NCI-H748 treated with DMSO at 0.1 percent for 48 hours (cell line): ENCODE results near the gene PGA3.
A peak's percentile ranks its signal among the peaks of the same experiment; 100 is the strongest.
"Not testable (repeated sequence)": the region's sequence is repeated elsewhere in the genome, so short reads cannot be mapped to it uniquely, and the experiment has no call there.

Experiments used
- DNase-seq: peaks from one replicate; lab custom pipeline; 2025; lab: John Stamatoyannopoulos, UW

PGA3 gene

DNA sequence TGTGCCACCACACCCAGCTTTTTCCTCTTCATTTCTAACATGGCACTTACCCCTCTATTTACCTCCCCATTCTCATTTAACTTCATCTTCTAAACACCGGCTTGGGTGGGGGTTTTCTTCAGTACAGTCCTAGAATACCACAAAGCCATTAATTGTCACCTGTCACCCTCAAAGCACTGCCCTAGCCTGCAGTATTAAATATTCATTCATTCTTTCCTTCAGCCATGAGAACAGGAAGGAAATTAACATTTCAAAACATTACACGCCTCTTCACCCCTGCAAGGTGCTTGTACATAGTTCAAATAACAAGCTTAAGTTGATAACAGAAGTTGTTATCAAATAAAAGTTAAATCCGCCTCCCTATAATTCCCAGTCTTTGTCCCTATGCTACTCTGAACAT lies 31.4 kb upstream of the PGA3 start:
- DNase-seq, result no peak

DNA sequence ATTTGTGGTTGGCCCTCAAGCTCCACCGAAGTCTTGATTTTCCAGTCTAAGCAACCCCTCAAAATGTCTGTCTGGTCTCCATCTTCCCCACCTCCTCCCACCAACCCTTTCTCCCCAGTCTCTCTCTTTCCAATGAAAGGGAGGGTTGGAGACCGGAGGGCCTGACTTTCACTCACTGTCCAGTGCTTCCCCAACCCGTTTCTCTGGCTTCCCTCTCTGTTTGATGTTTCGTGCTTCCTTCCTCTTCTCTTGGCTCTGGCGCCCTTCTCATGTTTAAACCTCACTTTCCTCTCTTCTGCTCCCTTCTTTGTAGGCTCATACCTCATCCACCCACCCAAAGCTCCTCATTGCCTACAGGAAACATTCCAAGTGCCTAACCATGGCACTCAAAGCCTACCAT lies 31.0 kb upstream of the PGA3 start:
- no peak for DNase-seq

DNA sequence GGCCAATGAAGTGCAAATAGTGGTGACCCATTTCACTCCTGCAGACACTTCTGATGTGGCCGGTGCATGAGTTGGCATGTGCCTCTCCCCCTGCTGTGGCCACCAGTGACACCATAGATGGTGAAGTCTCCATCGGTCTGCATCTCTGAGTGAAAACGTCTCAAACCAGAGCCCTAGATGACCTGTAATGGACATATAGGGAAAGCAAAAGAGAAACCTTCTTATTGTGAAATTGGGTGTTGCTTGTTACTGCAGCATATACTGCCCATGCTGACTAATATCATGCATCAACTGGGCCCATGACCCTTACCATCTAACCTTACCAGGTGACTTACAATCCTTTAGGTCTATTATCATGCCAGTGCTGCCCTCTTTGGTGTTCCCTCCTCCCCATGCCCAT lies 30.4 kb upstream of the PGA3 start:
- no peak for DNase-seq

DNA sequence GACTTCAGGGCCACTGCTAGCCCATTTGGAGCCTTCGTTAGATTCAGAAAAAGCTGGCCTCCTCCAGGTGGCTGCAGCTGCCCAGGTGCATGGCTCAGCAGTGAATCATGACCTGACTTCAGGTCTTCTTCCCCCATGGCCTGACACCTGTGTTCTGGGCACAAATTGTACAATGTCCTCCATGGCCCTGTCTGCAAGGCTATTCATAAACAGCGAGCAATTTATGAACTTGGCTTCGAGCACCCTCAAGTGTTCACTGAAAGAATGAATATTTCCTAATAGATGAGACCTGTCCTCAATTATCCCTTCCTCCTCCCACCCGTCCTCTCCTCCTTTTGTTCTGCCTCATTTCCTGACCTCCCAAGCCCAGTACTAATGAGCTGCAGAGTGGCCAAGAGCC lies 29.9 kb upstream of the PGA3 start:
- DNase-seq, result peak; percentile 8

DNA sequence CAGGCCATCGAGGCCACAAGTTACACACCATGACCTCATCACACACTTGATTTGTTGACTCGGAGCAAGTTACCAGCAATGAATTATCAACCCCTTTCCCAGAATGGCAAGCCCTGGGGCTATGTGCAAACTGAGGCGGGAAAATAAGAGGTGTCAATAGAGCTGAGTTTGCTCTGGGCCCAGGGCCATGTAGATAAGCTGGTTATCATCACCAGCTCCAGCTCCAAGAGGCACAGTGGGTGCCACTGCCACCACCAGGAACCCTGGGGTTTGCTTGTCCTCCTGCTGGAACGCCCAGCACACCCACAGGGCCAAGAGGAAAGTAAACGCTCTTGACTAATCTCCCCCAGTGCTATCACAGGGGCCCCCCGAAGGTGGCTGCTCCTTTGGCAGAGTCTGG lies 29.0 kb upstream of the PGA3 start:
- no peak for DNase-seq

DNA sequence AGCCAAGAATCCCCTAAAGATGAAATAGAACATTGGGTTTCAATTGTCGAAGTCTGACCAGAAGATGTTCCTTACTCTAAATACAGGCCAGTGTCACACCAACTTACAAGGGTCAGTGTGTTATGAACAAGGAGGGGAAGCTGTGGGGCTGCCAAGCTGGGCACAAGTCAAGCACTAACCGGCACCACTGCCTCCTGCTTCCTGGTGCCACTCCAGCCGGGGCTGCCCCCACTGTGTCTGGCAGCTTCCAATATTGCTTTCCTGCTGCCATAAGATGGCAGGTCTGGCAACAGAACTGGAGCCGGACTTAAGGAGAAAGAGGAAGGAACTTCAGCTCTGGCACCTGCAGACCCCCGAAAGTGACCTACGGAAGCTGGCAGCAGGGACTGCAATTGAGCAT lies 28.4 kb upstream of the PGA3 start:
- DNase-seq, result no peak

DNA sequence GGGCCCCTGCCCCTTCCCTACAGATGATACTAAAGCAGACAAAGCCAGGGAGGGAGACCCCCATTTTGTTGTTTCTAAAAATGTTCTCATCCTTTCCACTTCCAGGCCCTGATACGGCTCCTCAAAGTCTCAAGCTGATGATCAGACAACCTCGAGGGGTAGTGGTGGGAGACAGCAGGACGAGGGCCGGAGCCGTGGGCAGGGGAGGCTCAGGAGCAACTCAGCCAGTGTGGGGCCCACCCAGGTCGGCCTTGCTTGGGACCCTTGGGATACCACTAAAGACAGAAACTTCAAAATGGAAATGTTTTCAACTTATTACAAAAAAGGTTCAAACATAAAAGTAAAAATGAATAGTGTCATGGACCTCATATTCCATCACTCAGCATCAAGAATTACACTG lies 26.9 kb upstream of the PGA3 start:
- DNase-seq, result no peak

DNA sequence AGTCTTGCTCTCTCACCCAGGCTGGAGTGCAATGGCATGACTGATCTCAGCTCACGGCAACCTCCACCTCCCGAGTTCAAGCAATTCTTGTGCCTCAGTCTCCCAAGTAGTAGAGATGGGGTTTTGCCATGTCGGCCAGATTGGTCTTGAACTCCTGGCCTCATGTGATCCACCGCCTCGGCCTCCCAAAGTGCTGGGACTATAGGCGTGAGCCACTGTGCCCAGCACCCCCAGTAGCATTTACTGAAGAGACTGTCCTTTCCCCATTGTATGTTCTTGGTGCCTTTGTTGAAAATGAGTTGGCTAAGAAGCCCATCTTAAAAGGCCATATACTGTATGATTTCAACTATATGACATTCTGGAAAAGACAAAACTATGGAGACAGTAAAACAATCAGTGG lies 23.1 kb upstream of the PGA3 start:
- DNase-seq, result not testable (repeated sequence)

DNA sequence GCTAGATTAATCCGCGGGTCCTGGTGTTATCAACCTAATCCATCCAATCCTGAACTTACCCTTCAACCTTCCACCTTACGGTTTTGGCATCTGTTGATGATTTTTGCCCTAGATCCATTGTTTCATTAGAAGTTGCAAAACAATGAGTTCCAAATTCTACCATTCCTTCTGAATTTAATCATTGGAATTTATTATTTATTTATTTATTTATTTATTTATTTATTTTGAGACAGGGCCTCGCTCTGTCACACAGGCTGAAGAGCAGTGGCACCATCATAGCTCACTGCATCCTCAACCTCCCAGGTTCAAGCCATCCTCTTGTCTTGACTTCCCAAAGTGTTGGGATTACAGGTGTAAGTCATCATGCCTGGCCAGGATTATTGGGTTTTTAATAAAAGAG lies 21.8 kb upstream of the PGA3 start:
- no peak for DNase-seq

DNA sequence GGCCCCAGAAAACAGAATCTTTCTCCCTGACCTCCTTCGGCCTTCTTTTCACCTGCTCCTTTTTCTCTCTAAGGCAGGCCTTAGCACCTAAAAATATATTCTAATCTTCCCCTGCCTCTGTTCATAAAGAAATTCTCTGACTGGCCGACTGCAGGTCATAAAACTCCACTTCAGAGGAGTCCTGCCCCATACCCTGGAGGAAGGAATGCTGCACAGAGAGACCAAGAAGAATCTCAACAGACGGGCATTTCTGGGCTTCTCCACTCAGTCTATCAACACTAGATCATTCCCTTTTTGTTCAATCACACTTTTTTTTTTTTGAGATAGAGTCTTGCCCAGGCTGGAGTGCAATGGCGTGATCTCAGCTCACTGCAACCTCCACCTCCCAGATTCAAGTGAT lies 19.7 kb upstream of the PGA3 start:
- no peak for DNase-seq

DNA sequence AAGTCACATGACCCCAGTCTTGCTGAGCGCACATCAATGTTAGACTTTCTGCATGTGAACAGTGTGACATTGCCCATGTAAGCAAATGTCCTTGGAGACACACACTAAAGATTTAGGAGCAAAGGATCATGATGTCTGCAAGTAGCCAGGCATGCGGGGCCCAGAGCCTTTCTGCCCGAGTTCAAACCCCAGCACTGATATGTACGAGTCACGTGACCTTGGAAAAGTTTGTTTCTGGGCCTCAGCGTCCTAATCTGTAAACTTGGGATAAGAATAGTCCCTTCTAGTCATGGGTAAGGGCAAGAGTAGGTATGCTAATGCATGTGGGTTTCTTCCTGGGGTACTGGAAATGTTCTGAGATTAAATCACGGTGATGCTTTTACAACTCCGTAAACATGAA lies 16.8 kb upstream of the PGA3 start:
- DNase-seq, result no peak

DNA sequence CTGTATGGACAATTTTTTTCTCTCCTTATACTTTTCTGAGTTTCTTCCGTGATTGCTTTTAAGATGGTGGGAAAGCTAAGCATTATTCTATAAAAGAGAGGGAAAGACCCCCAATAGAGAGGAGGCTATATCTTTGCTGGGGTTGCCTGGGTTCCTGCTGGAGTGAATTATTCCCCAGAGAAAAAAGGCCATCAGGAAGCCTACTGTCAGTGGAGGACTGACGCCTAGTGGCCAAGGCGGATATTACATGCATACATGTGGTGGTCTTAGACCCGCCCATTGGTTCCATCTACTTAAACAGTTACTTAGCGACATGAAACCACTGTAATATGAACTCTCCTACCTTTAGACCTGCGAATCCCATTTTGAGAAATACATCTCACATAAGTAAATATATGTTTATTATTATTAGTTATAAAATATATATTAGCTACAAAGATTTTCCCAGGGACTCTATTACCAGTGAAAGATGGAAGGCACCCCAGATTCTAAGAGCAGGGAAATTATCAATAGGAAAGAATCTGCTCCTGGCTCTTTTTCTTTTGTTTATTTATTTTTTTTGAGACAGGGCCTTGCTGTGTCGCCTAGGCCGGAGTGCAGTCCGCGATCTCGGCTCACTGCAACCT lies 15.7 kb upstream of the PGA3 start:
- DNase-seq, result peak; percentile 77

DNA sequence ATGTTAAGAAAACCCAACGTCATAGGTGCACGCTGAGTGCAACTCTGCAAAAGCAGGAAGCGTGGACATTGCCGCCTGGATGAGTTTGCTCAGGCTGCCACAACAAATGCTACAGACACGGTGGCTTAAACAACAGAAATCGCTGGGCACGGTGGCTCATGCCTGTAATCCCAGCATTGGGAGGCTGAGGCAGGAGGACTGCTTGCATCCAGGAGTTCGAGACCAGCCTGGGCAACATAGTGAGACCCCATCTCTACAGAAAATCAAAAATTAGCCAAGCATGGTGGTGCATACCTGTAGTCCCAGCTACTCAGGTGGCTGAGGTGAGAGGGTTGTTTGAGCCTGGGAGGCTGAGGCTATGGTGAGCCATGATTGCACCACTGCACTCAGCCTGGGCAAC lies 13.4 kb upstream of the PGA3 start:
- DNase-seq, result no peak

DNA sequence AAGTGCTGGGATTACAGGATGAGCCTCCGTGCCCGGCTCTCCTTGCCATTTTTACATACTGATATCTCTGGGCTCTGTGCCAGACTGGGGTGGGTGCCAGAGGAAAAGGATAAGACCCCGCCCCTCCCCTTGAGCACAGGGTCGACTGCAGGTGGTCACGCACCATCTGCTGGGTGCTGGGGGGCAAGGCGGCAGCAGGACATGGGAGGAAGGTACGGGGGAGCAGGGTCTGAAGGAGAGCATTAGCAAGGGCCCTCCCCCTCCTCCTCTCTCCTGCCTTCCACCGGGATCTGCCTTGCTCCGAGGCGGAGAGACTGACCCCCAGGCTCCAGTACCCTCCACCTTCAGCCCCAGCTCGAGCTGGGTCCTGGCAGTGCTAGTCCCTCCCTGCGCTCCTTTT lies 9.7 kb upstream of the PGA3 start:
- no peak for DNase-seq

DNA sequence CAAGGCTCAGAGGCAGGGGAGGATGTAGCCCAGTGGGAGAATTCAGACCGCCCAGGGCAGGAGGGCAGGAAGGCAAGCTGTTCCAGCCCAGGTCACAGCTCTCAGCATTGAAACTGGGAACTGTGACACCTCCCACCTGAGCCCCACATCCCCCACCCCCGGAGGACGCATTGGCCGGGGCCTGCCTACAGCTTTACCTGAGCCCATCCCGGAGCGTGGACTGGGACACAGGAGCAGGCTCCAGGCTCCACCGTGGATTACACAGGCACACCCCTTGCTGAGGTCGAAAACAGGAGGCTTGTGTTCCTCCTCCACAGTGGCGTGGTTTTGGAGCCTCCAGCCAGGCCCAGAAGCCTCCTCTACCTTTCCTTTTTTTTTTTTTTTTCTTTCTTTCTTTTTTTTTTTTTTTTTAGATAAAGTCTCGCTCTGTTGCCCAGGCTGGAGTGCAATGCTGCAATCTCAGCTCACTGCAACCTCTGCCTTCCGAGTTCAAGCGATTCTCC lies 9.1 kb upstream of the PGA3 start:
- DNase-seq, result no peak

DNA sequence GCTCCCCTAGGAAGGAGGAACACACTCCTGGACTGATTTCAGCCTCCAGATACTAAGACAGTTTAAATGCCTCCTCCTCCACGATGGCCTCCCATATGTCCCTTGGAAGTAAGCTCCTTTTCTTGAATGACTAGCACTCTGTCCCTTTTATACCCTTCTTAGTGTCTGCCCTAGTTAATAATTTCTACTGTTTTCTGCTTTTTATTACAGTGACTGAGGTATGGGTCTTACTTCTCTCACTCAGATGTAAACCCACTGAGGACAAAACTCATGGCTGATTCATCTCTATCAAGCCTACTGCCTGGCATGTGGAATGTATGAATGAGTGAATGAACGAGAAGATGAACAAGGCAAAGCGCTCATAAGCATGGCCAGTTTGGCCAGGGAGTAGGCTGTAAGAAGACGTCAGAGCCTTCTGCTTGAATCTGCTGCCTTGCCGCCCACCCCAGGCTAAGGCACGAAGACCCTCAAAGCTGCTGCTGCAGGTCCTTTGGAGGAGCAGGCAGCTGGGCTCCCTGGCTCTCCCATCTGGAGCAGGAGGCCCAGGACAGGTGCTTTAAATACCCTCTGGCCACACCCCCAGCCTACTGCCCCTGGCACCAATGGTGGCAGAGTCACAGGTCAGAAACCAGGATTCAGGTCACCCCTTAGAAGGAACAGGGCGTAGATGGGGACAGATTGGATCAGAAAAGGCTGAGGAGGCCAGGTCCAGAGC lies 8.2 kb upstream of the PGA3 start:
- no peak for DNase-seq

DNA sequence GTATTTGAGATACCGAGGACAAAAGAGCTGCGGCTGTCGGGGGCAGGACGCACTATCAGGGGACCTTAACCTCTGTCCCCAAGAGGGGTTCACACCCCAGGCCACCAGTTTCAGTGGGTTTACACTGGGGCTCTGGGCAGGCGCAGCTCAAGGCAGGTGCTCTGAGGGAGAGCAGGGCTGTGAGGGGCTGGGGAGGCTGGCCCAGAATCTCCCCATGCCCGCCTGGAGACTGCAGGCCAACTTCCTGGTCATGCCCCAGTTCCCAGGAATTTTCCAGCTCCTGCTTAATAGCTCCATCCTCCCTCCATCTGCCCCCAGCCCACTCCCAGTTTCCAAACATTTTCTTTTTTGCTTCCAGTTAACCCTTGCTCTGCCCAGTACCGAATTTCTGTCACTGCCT lies 7.6 kb upstream of the PGA3 start:
- no peak for DNase-seq

DNA sequence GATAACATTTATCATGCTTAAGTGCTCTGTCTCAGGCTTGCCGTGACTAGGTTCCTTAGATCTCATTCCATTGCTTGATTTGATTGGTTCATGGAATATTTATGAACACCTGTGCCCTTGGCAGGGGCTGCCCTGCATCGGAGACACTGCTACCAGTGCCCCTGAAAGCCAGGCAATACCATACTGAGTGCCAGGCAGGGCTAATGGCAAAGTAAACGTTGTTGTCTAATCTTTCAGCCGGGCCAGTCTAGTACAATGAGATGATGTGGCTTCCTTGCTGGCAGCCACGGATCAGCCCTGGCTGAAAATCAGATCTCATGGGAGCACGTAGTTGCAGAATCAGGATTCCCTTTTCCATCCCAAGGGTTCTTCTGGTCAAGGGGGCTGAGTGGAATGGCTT lies 5.0 kb upstream of the PGA3 start:
- DNase-seq, result no peak

DNA sequence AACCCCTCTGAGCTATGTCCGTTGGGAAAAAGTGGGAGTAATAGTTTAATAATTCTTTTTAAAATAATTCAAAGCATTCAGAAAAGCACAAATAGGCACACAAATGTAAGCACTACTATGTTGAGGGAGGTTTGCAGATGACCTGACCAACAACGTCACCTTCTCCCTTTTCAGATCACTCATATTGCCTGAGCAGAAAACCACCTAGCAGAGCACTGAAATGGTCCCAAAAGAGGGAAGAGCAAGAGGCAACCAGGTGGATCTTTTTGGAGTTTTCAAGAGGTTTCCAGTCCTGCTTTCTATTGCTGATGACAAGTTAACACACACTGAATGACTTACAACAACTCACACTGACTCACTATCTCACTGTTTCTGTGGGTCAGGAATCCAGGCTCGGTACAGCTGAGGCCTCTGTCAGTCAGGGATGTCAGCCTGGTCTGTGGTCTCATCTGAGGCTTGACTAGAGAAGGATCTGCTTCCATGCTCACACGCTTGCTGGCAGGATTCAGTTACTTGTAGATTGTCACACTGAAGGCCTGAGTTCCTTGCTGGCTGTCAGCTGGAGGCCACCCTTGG lies 4.3 kb upstream of the PGA3 start:
- DNase-seq, result no peak

DNA sequence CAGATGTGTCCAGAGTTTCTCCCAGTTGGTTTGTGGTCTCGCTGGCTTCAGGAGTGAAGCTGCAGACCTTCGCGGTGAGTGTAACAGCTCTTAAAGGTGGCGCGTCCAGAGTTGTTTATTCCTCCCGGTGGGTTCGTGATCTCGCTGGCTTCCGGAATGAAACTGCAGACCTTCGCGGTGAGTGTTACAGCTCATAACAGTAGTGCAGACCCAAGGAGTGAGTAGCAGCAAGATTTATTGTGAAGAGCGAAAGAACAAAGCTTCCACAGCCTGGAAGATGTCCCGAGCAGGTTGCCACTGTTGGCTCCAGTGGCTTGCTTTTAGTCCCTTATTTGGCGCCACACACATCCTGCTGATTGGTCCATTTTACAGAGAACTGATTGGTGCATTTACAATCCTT lies 1.8 kb upstream of the PGA3 start:
- no peak for DNase-seq

DNA sequence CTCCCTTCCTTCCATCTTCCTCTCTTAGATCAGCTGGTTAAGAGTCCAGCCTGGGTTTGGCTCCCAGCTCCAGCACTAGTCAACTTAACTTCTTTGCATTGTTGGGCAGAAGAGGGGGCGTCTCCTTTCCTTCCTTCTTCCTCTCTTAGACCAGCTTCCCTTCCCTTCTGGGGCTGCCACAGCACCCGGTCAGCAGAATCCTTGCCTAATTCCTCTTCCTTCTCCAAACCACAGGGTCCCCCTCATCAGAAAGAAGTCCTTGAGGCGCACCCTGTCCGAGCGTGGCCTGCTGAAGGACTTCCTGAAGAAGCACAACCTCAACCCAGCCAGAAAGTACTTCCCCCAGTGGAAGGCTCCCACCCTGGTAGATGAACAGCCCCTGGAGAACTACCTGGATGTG lies 558 bp downstream of the PGA3 start:
- not testable (repeated sequence) for DNase-seq

DNA sequence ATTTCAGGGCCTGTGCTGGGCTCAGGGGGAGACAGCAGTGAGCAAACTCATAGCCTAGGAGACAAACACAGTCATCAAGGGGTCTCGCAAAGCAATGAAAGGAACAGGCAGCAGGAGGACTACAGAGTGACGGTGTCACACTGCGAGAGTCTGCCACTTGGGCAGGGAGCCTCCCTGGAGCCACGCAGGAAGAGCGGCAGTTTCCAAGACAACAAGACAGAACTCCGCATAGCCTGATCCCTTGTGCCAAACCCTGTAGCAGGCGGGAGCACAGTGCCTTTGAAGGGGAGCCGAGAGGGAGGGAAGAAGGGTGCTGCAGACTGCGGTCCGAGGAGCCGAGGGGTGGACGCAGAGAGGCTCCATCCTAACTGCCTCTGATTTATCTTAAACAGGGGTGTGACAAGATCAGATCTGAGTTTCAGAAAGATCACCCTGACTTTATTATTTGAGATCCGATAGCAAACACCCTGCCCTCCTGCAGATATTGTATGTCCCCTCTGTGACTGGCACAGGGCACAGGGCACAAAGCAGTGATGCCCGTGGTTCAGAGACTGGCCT lies 1.3 kb downstream of the PGA3 start:
- DNase-seq, result not testable (repeated sequence)

DNA sequence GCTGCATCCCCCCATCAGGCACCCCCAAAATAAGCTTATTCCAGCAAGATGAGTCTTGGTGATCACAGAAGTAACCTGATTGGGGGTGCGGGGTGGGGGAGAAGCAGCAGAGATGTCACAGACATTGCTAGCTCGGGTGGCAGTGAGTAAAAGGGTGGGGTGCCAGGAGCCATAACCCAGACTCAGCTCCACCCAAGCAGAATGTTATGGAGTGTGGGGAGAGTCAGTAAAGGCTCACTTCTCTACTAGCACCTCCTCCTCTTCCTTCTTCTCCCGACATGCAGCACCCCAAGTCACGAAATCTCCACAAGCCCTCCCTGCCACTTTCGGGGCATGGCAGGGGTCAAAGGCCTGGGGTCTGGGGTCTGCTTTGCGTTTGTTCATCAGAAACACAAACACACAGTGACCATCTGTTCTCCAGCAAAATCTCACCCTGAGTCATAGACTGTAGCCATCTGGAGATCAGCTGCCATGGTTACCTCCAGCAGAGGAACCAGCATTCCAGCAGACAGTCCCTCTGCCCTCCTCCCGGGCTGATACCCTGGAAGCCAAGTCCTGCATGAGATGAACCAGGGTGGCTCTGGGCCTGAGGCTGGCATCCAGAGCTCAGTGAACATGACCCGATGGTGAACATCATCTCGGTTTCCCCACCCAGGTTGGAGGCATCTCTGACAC lies 4.5 kb downstream of the PGA3 start:
- DNase-seq, result not testable (repeated sequence)
